OCI-LY7 (cell line): Measurements from ENCODE around the gene ADAMTS16.

Experiments
- EZH2phosphoT487 ChIP-seq: fragments of 200-600 bp; sonication (generic); IDR thresholded peaks from 2 replicates; pipeline ENCODE4 v1.6.1; 2018; ENCODE audit warnings: low read depth, borderline replicate concordance, mild to moderate bottlenecking, mixed run types, antibody characterized with exemption, low read length, moderate library complexity, mixed read lengths
- TF ChIP-seq, protein P1 (sequence below): fragments of 200-600 bp; sonication (generic); conservative IDR thresholded peaks from 2 replicates; pipeline ENCODE4 v1.5.1; 2014; ENCODE audit warnings: mild to moderate bottlenecking, antibody characterized with exemption, low read length, moderate library complexity, mixed read lengths

GRCh38 chr5:5144441-5144840, 4.3 kb downstream of the ADAMTS16 start:
- TF ChIP-seq, protein P1, sequence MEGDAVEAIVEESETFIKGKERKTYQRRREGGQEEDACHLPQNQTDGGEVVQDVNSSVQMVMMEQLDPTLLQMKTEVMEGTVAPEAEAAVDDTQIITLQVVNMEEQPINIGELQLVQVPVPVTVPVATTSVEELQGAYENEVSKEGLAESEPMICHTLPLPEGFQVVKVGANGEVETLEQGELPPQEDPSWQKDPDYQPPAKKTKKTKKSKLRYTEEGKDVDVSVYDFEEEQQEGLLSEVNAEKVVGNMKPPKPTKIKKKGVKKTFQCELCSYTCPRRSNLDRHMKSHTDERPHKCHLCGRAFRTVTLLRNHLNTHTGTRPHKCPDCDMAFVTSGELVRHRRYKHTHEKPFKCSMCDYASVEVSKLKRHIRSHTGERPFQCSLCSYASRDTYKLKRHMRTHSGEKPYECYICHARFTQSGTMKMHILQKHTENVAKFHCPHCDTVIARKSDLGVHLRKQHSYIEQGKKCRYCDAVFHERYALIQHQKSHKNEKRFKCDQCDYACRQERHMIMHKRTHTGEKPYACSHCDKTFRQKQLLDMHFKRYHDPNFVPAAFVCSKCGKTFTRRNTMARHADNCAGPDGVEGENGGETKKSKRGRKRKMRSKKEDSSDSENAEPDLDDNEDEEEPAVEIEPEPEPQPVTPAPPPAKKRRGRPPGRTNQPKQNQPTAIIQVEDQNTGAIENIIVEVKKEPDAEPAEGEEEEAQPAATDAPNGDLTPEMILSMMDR = no peak
- no peak for TF ChIP-seq EZH2phosphoT487
